GM23338 (cell line): ENCODE data around the gene SIM1. TPM values are rescaled to one million over a fixed set of nuclear protein-coding genes. Genes with fewer than 3 reads are reported as not detected.

ENCODE experiments used
- ATAC-seq: fragments of 200-7000 bp; cut with Tn5 transposase; 3 replicates; pipeline ENCODE4 v1.9.1; 2020
- DNase-seq: peaks from one replicate; pipeline ENCODE4 v3.0.0-alpha.2; 2015; ENCODE audit warnings: low spot score
- H2AFZ ChIP-seq: fragments of 200-600 bp; sonication (generic); 2 replicates; pipeline ENCODE4 v1.8.0; 2016; ENCODE audit warnings: antibody characterized with exemption, mild to moderate bottlenecking, moderate library complexity
- H3F3A ChIP-seq: fragments of 200-600 bp; sonication (generic); replicated peaks from 2 replicates; pipeline ENCODE4 v1.8.0; 2017; ENCODE audit warnings: antibody characterized with exemption, mixed run types, low read depth
- H3K27ac ChIP-seq: fragments of 200-600 bp; sonication (generic); 2 replicates; pipeline ENCODE4 v1.6.1; 2016; ENCODE audit warnings: low read depth
- H3K27me3 ChIP-seq: fragments of 200-600 bp; sonication (generic); 2 replicates; pipeline ENCODE4 v1.8.0; 2016; ENCODE audit warnings: mild to moderate bottlenecking, mixed run types, moderate library complexity; ENCODE audit not compliant: insufficient read depth
- H3K36me3 ChIP-seq: fragments of 200-600 bp; sonication (generic); 2 replicates; pipeline ENCODE4 v1.8.0; 2016; ENCODE audit warnings: mild to moderate bottlenecking; ENCODE audit not compliant: insufficient read depth
- H3K4me1 ChIP-seq: fragments of 200-600 bp; sonication (generic); 2 replicates; pipeline ENCODE4 v1.8.0; 2016; ENCODE audit warnings: mild to moderate bottlenecking, moderate library complexity; ENCODE audit not compliant: insufficient read depth
- H3K4me2 ChIP-seq: fragments of 200-600 bp; sonication (generic); 2 replicates; pipeline ENCODE4 v1.7.1; 2017; ENCODE audit warnings: mixed run types
- H3K4me3 ChIP-seq: fragments of 200-600 bp; sonication (generic); 2 replicates; pipeline ENCODE4 v1.6.1; 2016; ENCODE audit warnings: mixed run types
- H3K79me2 ChIP-seq: fragments of 200-600 bp; sonication (generic); replicated peaks from 2 replicates; pipeline ENCODE4 v1.8.0; 2017; ENCODE audit warnings: mild to moderate bottlenecking; ENCODE audit not compliant: insufficient read depth
- H3K9me2 ChIP-seq: fragments of 200-600 bp; sonication (generic); 2 replicates; pipeline ENCODE4 v1.8.0; 2017; ENCODE audit not compliant: insufficient read depth
- H4K20me1 ChIP-seq: fragments of 200-600 bp; sonication (generic); replicated peaks from 2 replicates; pipeline ENCODE4 v1.8.0; 2017; ENCODE audit warnings: mild to moderate bottlenecking; ENCODE audit not compliant: insufficient read depth
- H3K27ac Mint-ChIP-seq: 2 replicates; pipeline ENCODE4 v1.8.0; 2020; ENCODE audit warnings: inconsistent platforms, mild to moderate bottlenecking, moderate library complexity, mixed read lengths
- H3K27me3 Mint-ChIP-seq: 3 replicates; pipeline ENCODE4 v1.8.0; 2022; ENCODE audit warnings: low read depth, mild to moderate bottlenecking, moderate library complexity, mixed read lengths, inconsistent platforms; ENCODE audit not compliant: insufficient read depth, poor library complexity
- H3K36me3 Mint-ChIP-seq: 3 replicates; pipeline ENCODE4 v1.8.0; 2021; ENCODE audit warnings: low read depth, mild to moderate bottlenecking, inconsistent platforms, moderate library complexity, mixed read lengths
- H3K4me1 Mint-ChIP-seq: 3 replicates; pipeline ENCODE4 v1.8.0; 2020; ENCODE audit warnings: mild to moderate bottlenecking, inconsistent platforms, mixed read lengths
- H3K4me3 Mint-ChIP-seq: 3 replicates; pipeline ENCODE4 v1.8.0; 2021; ENCODE audit warnings: moderate library complexity, mild to moderate bottlenecking, inconsistent platforms, mixed read lengths
- H3K9me3 Mint-ChIP-seq: 3 replicates; pipeline ENCODE4 v1.8.0; 2020; ENCODE audit warnings: moderate library complexity, mild to moderate bottlenecking, inconsistent platforms, mixed read lengths
- CREB1 ChIP-seq: fragments of 250-450 bp; sonication (Bioruptor Pico); IDR thresholded peaks from 2 replicates; pipeline ENCODE4 v1.5.0; 2020; ENCODE audit warnings: low read depth, mild to moderate bottlenecking, moderate library complexity
- EZH2 ChIP-seq: fragments of 200-600 bp; sonication (generic); IDR thresholded peaks from one replicate; pipeline ENCODE4 v1.8.0; 2017; ENCODE audit warnings: antibody characterized with exemption, mild to moderate bottlenecking, low read depth; ENCODE audit not compliant: unreplicated experiment
- EZH2phosphoT487 ChIP-seq: fragments of 200-600 bp; sonication (generic); IDR thresholded peaks from one replicate; pipeline ENCODE4 v1.8.1; 2018; ENCODE audit warnings: antibody characterized with exemption; ENCODE audit not compliant: unreplicated experiment
- polyA plus RNA-seq: library from polyadenylated mRNA; unstranded; fragments of >200 nt; fragmentation: Nextera tagmentation; extraction: Ambion mirVana; gene quantifications from 2 replicates; pipeline ENCODE4 v1.2.1, GENCODE V29; 2016
- total RNA-seq: library from RNA; depleted of rRNA; stranded (reverse); fragments of >200 nt; shearing (Covaris generic); gene quantifications from 2 replicates; pipeline ENCODE4 v1.2.3, GENCODE V29; 2014
- TF ChIP-seq, protein P1 (sequence below): IDR thresholded peaks from 2 replicates; pipeline ENCODE4 v1.6.1; 2016; ENCODE audit warnings: antibody characterized with exemption
- TF ChIP-seq, protein P2 (sequence below), 2 experiments: fragments of 200-600 bp in 1 of 2; sonication (generic) in 1 of 2; conservative IDR thresholded peaks; 2 replicates each; pipeline versions ENCODE4 v1.5.1 to v1.6.1; 2016 to 2017; ENCODE audit warnings: antibody characterized with exemption in 2 of 2, low read depth in 2 of 2, mild to moderate bottlenecking in 2 of 2, moderate library complexity in 1 of 2

SIM1 gene
- total and polyA plus RNA-seq, 2 experiments from 2014 or later = 0.42 to 0.49 TPM

DNA sequence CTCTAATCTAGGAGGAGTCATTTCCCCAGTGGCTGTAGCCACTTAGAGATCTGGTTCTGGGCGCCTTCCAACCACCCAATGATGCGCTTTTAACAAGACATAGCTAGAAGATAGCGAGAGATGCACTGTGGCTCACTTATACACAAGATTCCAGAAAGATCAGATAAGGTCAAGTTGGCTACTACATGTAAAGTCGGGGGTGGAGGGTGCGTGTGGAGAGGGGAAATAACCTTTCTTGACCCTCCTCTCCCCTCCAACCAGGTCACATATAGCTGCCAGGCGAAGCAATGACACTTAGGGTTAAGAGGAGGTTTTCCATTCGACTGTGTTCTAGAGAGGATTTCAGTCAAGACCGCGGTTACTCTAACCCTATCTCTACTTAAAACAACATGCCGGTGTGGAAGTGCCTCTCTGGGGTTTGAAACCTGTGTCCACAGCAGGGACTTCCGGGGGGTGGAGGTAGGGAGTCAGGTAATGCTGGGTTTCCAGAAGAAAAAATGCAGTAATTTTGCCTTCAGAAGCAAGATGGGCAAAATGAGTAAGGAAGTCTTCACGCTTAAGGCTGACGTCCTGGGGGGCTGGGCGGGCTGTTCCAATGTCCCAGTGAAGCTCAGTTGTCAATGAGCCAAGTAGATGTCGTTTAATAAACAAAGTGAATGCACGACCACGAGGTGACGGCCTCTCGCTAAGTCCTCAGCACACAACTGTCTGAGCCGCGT lies 1.8 kb upstream of the SIM1 start:
- Histone ChIP-seq H3K27me3 (peaks cover 100% of the 10 kb centered on the region), H3K4me1 (peaks cover 58% of the 10 kb centered on the region), H3K4me3 (peak overlapping the region; percentile 63), H3K9me2 (no peaks in the 10 kb centered on the region), H3K79me2 (no peaks in the 10 kb centered on the region), H3K27ac (no peak overlapping the region), H3K4me2 (peak overlapping the region; percentile 82), H3F3A (peaks cover 37% of the 10 kb centered on the region), H4K20me1 (peaks cover 54% of the 10 kb centered on the region), H3K36me3 (no peaks in the 10 kb centered on the region), H2AFZ (no peak overlapping the region)
- H3K9me3 Mint-ChIP-seq = no peaks in the 10 kb centered on the region; the same call in 2 of the 3 replicates
- DNase-seq = peak; percentile 73
- peaks cover 96% of the 10 kb centered on the region for H3K27me3 Mint-ChIP-seq
- H3K36me3 Mint-ChIP-seq = peaks cover 2% of the 10 kb centered on the region; the same call in 1 of the 3 replicates
- TF ChIP-seq EZH2phosphoT487 = peak; percentile 1
- peak; percentile 60 for TF ChIP-seq EZH2
- TF ChIP-seq, protein P1, sequence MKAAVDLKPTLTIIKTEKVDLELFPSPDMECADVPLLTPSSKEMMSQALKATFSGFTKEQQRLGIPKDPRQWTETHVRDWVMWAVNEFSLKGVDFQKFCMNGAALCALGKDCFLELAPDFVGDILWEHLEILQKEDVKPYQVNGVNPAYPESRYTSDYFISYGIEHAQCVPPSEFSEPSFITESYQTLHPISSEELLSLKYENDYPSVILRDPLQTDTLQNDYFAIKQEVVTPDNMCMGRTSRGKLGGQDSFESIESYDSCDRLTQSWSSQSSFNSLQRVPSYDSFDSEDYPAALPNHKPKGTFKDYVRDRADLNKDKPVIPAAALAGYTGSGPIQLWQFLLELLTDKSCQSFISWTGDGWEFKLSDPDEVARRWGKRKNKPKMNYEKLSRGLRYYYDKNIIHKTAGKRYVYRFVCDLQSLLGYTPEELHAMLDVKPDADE = no peak
- H3K27ac Mint-ChIP-seq = no peak overlapping the region
- no peak for ATAC-seq
- H3K4me1 Mint-ChIP-seq = peaks cover 60% of the 10 kb centered on the region
- peak overlapping the region; percentile 74 for H3K4me3 Mint-ChIP-seq

DNA sequence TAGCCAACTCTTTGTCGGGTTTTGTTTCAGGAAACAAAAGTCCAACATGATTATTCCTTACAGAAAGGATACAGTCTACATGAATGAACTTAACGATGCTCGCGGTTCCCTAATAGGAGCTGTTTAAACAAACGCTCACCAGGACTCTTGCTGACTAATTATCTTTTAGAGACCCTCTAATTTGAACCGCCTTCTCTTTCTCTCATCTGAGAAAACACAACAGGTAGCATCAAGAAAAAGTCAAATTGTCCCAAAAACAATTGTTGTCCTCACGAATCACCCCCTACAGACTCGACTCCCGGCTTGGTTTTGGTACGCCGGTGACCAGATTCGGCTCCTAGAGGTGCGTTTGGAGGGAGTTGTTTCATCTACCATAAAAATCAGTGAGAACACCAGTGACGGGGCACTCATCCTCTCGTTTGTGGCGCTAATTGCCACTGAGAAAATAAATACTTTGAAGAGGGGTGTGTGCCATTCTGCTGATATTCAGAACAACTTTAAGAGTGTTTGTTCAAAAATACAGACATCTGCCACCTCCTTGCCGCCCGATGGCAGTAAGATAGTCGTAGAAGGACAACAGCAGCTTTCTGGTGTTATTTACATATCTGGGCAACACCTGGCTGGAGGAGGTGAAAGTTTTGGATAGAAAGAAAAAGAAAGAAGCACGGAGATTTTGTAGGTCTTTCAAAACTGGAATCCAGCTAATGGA lies 1.1 kb upstream of the SIM1 start:
- Mint-ChIP-seq H3K36me3 (peaks cover 2% of the 10 kb centered on the region; the same call in 1 of the 3 replicates), H3K4me1 (peaks cover 64% of the 10 kb centered on the region), H3K27ac (no peak overlapping the region), H3K4me3 (peak overlapping the region; percentile 74), H3K9me3 (no peaks in the 10 kb centered on the region; the same call in 2 of the 3 replicates), H3K27me3 (peaks cover 99% of the 10 kb centered on the region)
- Histone ChIP-seq H2AFZ (no peak overlapping the region), H3K4me2 (peak overlapping the region; percentile 82), H3K9me2 (no peaks in the 10 kb centered on the region), H3F3A (peaks cover 42% of the 10 kb centered on the region), H3K27me3 (peaks cover 100% of the 10 kb centered on the region), H3K4me3 (peak overlapping the region; percentile 63), H4K20me1 (peaks cover 55% of the 10 kb centered on the region), H3K79me2 (no peaks in the 10 kb centered on the region), H3K36me3 (no peaks in the 10 kb centered on the region), H3K4me1 (peaks cover 66% of the 10 kb centered on the region), H3K27ac (no peak overlapping the region)
- ATAC-seq (no peak), DNase-seq (peak; percentile 25)
- TF ChIP-seq EZH2 = peak; percentile 87
- no peak for TF ChIP-seq CREB1 (CRISPR knock-in tag)

DNA sequence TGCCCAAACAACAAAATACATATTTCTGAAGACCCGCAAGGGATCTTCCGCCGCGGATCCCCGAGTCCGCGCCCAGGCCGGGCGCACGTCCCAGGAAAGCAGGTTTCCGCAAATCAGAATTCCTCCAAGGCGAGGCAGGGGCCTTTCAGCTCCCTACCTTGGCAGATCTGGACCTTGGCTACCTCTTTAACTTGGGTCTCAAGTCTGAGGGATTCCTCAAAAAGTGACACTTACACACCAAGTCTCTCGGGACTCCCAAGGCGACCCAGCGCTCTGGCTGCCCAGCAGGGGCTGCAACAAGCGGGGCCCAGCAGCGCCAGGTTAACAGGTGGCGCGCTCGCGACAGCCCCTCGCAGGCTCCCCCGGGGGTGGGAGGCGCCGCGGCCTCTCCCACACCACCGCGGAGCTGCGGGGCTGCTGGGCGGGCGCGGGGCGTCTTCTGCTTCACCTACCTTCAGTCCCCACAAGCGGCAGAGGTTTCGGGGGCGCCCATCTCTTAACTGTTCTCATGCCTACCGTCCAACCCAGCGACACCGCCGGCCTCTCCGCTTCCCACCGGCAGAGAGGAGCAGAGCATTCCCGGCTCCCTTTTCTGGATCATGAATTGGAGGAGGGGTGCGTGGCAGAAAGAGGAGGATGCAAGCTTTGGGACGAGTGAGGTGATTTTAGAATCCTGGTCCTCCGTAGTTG lies 414 bp downstream of the SIM1 start:
- peaks cover 40% of the 10 kb centered on the region for H3F3A ChIP-seq
- ATAC-seq (peak; percentile 5), DNase-seq (peak; percentile 44)
- no peaks in the 10 kb centered on the region; the same call in 2 of the 3 replicates for H3K9me3 Mint-ChIP-seq
- no peak overlapping the region for H3K27ac ChIP-seq
- H3K79me2 ChIP-seq = no peaks in the 10 kb centered on the region
- no peaks in the 10 kb centered on the region for H3K9me2 ChIP-seq
- peaks cover 67% of the 10 kb centered on the region for H3K4me1 ChIP-seq
- H3K27me3 Mint-ChIP-seq = peaks cover 89% of the 10 kb centered on the region
- H3K4me1 Mint-ChIP-seq = peaks cover 61% of the 10 kb centered on the region
- H3K36me3 ChIP-seq = no peaks in the 10 kb centered on the region
- no peak overlapping the region for H2AFZ ChIP-seq
- H3K27ac Mint-ChIP-seq = no peak overlapping the region
- H4K20me1 ChIP-seq = peaks cover 58% of the 10 kb centered on the region
- H3K36me3 Mint-ChIP-seq = peaks cover 2% of the 10 kb centered on the region; the same call in 1 of the 3 replicates
- H3K4me2 ChIP-seq = peak overlapping the region; percentile 82
- H3K4me3 Mint-ChIP-seq = peak overlapping the region; percentile 74
- H3K27me3 ChIP-seq = peaks cover 100% of the 10 kb centered on the region
- peak overlapping the region; percentile 63 for H3K4me3 ChIP-seq
- TF ChIP-seq, protein P2, sequence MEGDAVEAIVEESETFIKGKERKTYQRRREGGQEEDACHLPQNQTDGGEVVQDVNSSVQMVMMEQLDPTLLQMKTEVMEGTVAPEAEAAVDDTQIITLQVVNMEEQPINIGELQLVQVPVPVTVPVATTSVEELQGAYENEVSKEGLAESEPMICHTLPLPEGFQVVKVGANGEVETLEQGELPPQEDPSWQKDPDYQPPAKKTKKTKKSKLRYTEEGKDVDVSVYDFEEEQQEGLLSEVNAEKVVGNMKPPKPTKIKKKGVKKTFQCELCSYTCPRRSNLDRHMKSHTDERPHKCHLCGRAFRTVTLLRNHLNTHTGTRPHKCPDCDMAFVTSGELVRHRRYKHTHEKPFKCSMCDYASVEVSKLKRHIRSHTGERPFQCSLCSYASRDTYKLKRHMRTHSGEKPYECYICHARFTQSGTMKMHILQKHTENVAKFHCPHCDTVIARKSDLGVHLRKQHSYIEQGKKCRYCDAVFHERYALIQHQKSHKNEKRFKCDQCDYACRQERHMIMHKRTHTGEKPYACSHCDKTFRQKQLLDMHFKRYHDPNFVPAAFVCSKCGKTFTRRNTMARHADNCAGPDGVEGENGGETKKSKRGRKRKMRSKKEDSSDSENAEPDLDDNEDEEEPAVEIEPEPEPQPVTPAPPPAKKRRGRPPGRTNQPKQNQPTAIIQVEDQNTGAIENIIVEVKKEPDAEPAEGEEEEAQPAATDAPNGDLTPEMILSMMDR (conservative IDR thresholded peaks at IDR 0.05; ENCODE audit: low read depth in 2 of 2) = no peak
- no peak for TF ChIP-seq CREB1 (CRISPR knock-in tag)
- peak; percentile 80 for TF ChIP-seq EZH2phosphoT487
